H1 (cell line): ENCODE results near the gene EXOC2. TPM values are rescaled to one million over a fixed set of nuclear protein-coding genes. Genes with fewer than 3 reads are reported as not detected.

ENCODE experiments used
- CTCF ChIA-PET: fragments of 300-600 bp; sonication (Branson Sonifier 250); formaldehyde crosslinking; loops from one replicate; lab custom pipeline; 2021; ENCODE audit not compliant: partially characterized antibody; lab: Charles Lee
- POLR2A ChIA-PET: fragments of 300-600 bp; sonication (Branson Sonifier 250); formaldehyde crosslinking; loops from one replicate; lab custom pipeline; 2021; ENCODE audit warnings: inconsistent platforms; ENCODE audit not compliant: partially characterized antibody; lab: Charles Lee
- DNase-seq, 2 experiments: peaks; one replicate each; pipeline versions ENCODE4 v3.0.0 to v3.0.0-alpha.2; 2010 to 2022; ENCODE audit warnings: low spot score in 2 of 2, low read depth in 1 of 2, mixed read lengths in 1 of 2
- FAIRE-seq: peaks from 2 replicates; lab custom pipeline; 2011; peaks lifted over from hg19 to GRCh38; lab: Jason Lieb, UNC
- H2AFZ ChIP-seq: 2 replicates; pipeline ENCODE4 v1.8.1; 2012; ENCODE audit warnings: low read length, inconsistent platforms
- H2AK5ac ChIP-seq: 2 replicates; pipeline ENCODE4 v1.6.1; 2013; ENCODE audit warnings: low read depth, low read length
- H2BK120ac ChIP-seq: replicated peaks from 2 replicates; pipeline ENCODE3; 2013; ENCODE audit warnings: low read depth, low read length, inconsistent platforms
- H2BK12ac ChIP-seq: 2 replicates; pipeline ENCODE4 v1.6.1; 2013; ENCODE audit warnings: low read depth, low read length
- H2BK15ac ChIP-seq: 2 replicates; pipeline ENCODE4 v1.6.1; 2013; ENCODE audit warnings: low read length
- H2BK20ac ChIP-seq: 2 replicates; pipeline ENCODE4 v1.6.1; 2013; ENCODE audit warnings: low read length
- H2BK5ac ChIP-seq: 2 replicates; pipeline ENCODE4 v1.6.1; 2013; ENCODE audit warnings: low read depth, low read length
- H3K14ac ChIP-seq: 2 replicates; pipeline ENCODE4 v1.6.1; 2013; ENCODE audit warnings: inconsistent platforms; ENCODE audit not compliant: insufficient read length
- H3K18ac ChIP-seq: 2 replicates; pipeline ENCODE4 v1.6.1; 2013; ENCODE audit warnings: low read length; ENCODE audit errors: extremely low read depth
- H3K23ac ChIP-seq: 2 replicates; pipeline ENCODE4 v1.6.1; 2013; ENCODE audit warnings: inconsistent platforms; ENCODE audit not compliant: insufficient read length
- H3K23me2 ChIP-seq: 2 replicates; pipeline ENCODE4 v1.6.1; 2013; ENCODE audit warnings: low read depth, low read length
- H3K27ac ChIP-seq: 2 replicates; pipeline ENCODE4 v1.6.1; 2011; ENCODE audit warnings: low read depth, low read length, inconsistent platforms
- H3K27me3 ChIP-seq, 4 experiments: replicated peaks in 1 of 4; 1 replicate in 1 of 4; 2 replicates in 3 of 4; pipeline versions ENCODE4 v1.6.1 to v1.8.1; 2011 to 2013; ENCODE audit warnings: low read length in 3 of 4, mild to moderate bottlenecking in 3 of 4, inconsistent platforms in 2 of 4, mixed read lengths in 2 of 4, moderate library complexity in 1 of 4; ENCODE audit not compliant: control insufficient read depth in 3 of 4, insufficient read depth in 3 of 4; ENCODE audit errors: extremely low read depth in 1 of 4
- H3K36me3 ChIP-seq, 4 experiments: 2 replicates each; pipeline versions ENCODE4 v1.6.1 to v1.8.1; 2011 to 2013; ENCODE audit warnings: mild to moderate bottlenecking in 4 of 4, low read length in 3 of 4, moderate library complexity in 2 of 4, control low read depth in 1 of 4, inconsistent platforms in 1 of 4; ENCODE audit not compliant: insufficient read depth in 4 of 4, control insufficient read depth in 2 of 4
- H3K4ac ChIP-seq: replicated peaks from 2 replicates; pipeline ENCODE3; 2013; ENCODE audit warnings: low read length, low read depth, mixed read lengths, inconsistent platforms; ENCODE audit not compliant: insufficient read length
- H3K4me1 ChIP-seq, 4 experiments: replicated peaks in 1 of 4; 1 replicate in 1 of 4; 2 replicates in 3 of 4; pipeline versions ENCODE4 v1.6.1 to v1.8.1; 2011 to 2013; ENCODE audit warnings: low read length in 3 of 4, inconsistent platforms in 2 of 4, mixed read lengths in 1 of 4; ENCODE audit not compliant: insufficient read depth in 4 of 4, control insufficient read depth in 3 of 4
- H3K4me2 ChIP-seq, 2 experiments: 2 replicates each; pipeline versions ENCODE4 v1.6.1 to v1.8.1; 2011 to 2013; ENCODE audit warnings: low read depth in 2 of 2, low read length in 2 of 2, control low read depth in 1 of 2, inconsistent platforms in 1 of 2, mild to moderate bottlenecking in 1 of 2; ENCODE audit not compliant: insufficient read depth in 1 of 2
- H3K4me3 ChIP-seq, 4 experiments: fragments of 200-600, 300-600 bp in 1 of 4; sonication (generic), shearing (Covaris generic), sonication (Bioruptor Twin) in 1 of 4; 2 replicates each; pipeline versions ENCODE4 v1.5.1 to v1.8.1; 2011 to 2016; ENCODE audit warnings: low read length in 4 of 4, low read depth in 3 of 4, control low read depth in 2 of 4, inconsistent platforms in 2 of 4, mild to moderate bottlenecking in 2 of 4, mixed read lengths in 1 of 4, moderate library complexity in 1 of 4; ENCODE audit not compliant: insufficient read depth in 2 of 4; ENCODE audit errors: extremely low read depth in 1 of 4
- H3K56ac ChIP-seq: replicated peaks from 2 replicates; pipeline ENCODE3; 2013; ENCODE audit warnings: low read depth, mild to moderate bottlenecking, mixed read lengths, low read length, inconsistent platforms; ENCODE audit not compliant: insufficient read length
- H3K79me1 ChIP-seq: 2 replicates; pipeline ENCODE4 v1.6.1; 2013; ENCODE audit warnings: low read depth, low read length, control low read depth
- H3K79me2 ChIP-seq, 2 experiments: 2 replicates each; pipeline versions ENCODE4 v1.6.1 to v1.8.1; 2012 to 2013; ENCODE audit warnings: low read length in 2 of 2, mild to moderate bottlenecking in 2 of 2, inconsistent platforms in 1 of 2; ENCODE audit not compliant: insufficient read depth in 2 of 2, control insufficient read depth in 1 of 2
- H3K9ac ChIP-seq, 4 experiments: replicated peaks in 1 of 4; 1 replicate in 1 of 4; 2 replicates in 3 of 4; pipeline versions ENCODE4 v1.6.1 to v1.8.1; 2011 to 2013; ENCODE audit warnings: low read depth in 3 of 4, low read length in 3 of 4, control low read depth in 2 of 4, mild to moderate bottlenecking in 2 of 4, moderate library complexity in 2 of 4, inconsistent platforms in 1 of 4; ENCODE audit errors: extremely low read depth in 1 of 4
- H3K9me3 ChIP-seq, 2 experiments: 2 replicates each; pipeline versions ENCODE4 v1.6.1 to v1.8.1; 2012 to 2013; ENCODE audit warnings: mild to moderate bottlenecking in 2 of 2, moderate library complexity in 2 of 2, control low read depth in 1 of 2, inconsistent platforms in 1 of 2, low read depth in 1 of 2, low read length in 1 of 2, mixed read lengths in 1 of 2; ENCODE audit not compliant: insufficient read depth in 2 of 2
- H4K20me1 ChIP-seq, 2 experiments: replicated peaks in 1 of 2; 2 replicates each; pipeline versions ENCODE3 to v1.8.1; 2011 to 2013; ENCODE audit warnings: inconsistent platforms in 2 of 2, low read length in 2 of 2, mild to moderate bottlenecking in 1 of 2; ENCODE audit not compliant: insufficient read depth in 2 of 2, control insufficient read depth in 1 of 2
- H4K5ac ChIP-seq: 2 replicates; pipeline ENCODE4 v1.6.1; 2013; ENCODE audit warnings: low read length, low read depth, mixed read lengths, inconsistent platforms; ENCODE audit not compliant: insufficient read length
- H4K8ac ChIP-seq: 2 replicates; pipeline ENCODE4 v1.8.0; 2013; ENCODE audit warnings: mild to moderate bottlenecking, moderate library complexity, low read length, inconsistent platforms; ENCODE audit not compliant: insufficient read depth; ENCODE audit errors: extremely low read depth
- H4K91ac ChIP-seq: replicated peaks from 2 replicates; pipeline ENCODE3; 2013; ENCODE audit warnings: low read length, mixed read lengths, inconsistent platforms; ENCODE audit not compliant: insufficient read length
- BACH1 ChIP-seq: IDR thresholded peaks from 2 replicates; pipeline ENCODE4 v1.6.1; 2012; ENCODE audit warnings: low read length, improper control_type of control experiment
- SP1 ChIP-seq: IDR thresholded peaks from 2 replicates; pipeline ENCODE4 v1.6.1; 2011; ENCODE audit warnings: low read depth, low read length
- WGBS, 2 experiments: shearing (Covaris generic) in 1 of 2; methylation state at CpG; one replicate each; pipeline versions ENCODE4 v1.1.6 to v1.1.7; 2013 to 2015; ENCODE audit warnings: low lambda C conversion rate in 2 of 2, mixed read lengths in 2 of 2, inconsistent platforms in 1 of 2, low coverage in 1 of 2, missing lambda C conversion rate in 1 of 2; ENCODE audit not compliant: insufficient replicate concordance in 2 of 2, insufficient coverage in 1 of 2, insufficient read length in 1 of 2; ENCODE audit errors: extremely low coverage in 1 of 2, missing lambda C conversion rate in 1 of 2; 5-methylcytosine and 5-hydroxymethylcytosine counted together
- polyA plus RNA-seq, 7 experiments: library from polyadenylated mRNA; depleted of rRNA in 3 of 7; stranded (reverse) in 5 of 7; unstranded in 2 of 7; fragments of >200 nt in 5 of 7; fragments of 200-250 nt in 2 of 7; gene quantifications; 1 replicate in 5 of 7; 2 replicates in 1 of 7; 4 replicates in 1 of 7; pipeline versions ENCODE4 v1.2.1 to v1.2.3, GENCODE V29; 2011 to 2013; ENCODE audit warnings: missing spikeins in 2 of 7, mixed read lengths in 2 of 7
- total RNA-seq: library from RNA; stranded (reverse); fragmentation: NEBNext Ultra II Directional; extraction: Animal tissue kit (Norgen Biotek cat#: 25700); gene quantifications from 2 replicates; pipeline ENCODE4 v1.2.1, GENCODE V29; 2021

EXOC2 gene
- total and polyA plus RNA-seq, 2 of the 8 experiments (the other 6 are each of a cell fraction or from before 2014, with no cell fraction given), result 25.5 to 44.4 TPM

DNA sequence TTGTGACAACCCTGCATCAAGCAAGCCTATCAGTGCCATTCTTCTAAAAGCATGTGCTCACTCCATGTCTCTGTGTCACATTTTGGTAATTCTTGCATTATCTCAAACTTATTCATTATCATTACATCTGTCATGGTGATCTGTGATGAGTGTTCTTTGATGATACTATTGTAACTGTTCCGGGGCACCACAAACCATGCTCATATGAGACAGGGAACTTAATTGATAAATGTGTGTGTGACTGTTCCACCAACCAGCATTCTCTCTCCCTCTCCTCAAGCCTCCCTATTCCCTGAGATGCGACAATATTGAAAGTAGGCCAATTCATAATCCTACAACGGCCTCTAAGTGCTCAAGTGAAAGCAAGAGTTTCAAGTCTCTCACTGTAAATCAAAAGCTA lies 40.1 kb downstream of the EXOC2 start:
- Histone ChIP-seq H3K56ac (no peak overlapping the region), H3K27ac (no peak overlapping the region), H4K91ac (no peak overlapping the region), H3K23me2 (no peaks in the 10 kb centered on the region), H3K4ac (no peak overlapping the region), H3K4me2 (no peak overlapping the region), H3K4me3 (no peak overlapping the region), H2BK120ac (no peak overlapping the region), H2BK20ac (no peak overlapping the region), H2BK12ac (no peak overlapping the region), H3K9me3 (no peaks in the 10 kb centered on the region; a peak in 2 of 4 replicates), H3K36me3 (peaks cover 0 to 7% (median 0%) of the 10 kb centered on the region in 4 experiments; a peak in 3 of 8 replicates), H2BK15ac (no peak overlapping the region), H4K8ac (no peak overlapping the region), H4K20me1 (peaks cover 0 to 1% of the 10 kb centered on the region in 2 experiments), H4K5ac (no peak overlapping the region), H3K14ac (no peak overlapping the region), H3K9ac (no peak overlapping the region), H3K23ac (no peak overlapping the region), H3K4me1 (peaks cover 0 to 20% (median 2%) of the 10 kb centered on the region in 4 experiments; a peak in 4 of 7 replicates), H3K79me2 (peaks cover 0 to 53% of the 10 kb centered on the region in 2 experiments; a peak in 3 of 4 replicates), H2BK5ac (no peak overlapping the region), H3K27me3 (no peaks in the 10 kb centered on the region), H3K18ac (no peak overlapping the region), H2AFZ (no peak overlapping the region), H3K79me1 (0 out of 2 replicates have a peak, but pooled peaks cover 4% of the 10 kb centered on the region), H2AK5ac (no peak overlapping the region)
- FAIRE-seq, result peak; percentile 24
- 90% methylated on average over 3 of the region's 3 CpGs; no CpG with 5 or more reads in 1 of the 2 experiments for WGBS, 2 experiments
- DNase-seq, result no peak
- CTCF ChIA-PET, result interaction anchor here (1.1 to 2.2 kb wide), 3 partner anchors 16 to 60 kb away, joined by 3 to 8 read pairs (median 5); partner anchors contain the start of gene EXOC2
- POLR2A ChIA-PET, result interaction anchor here (1.0 kb wide), 1 partner anchor 30 kb away, joined by 3 read pairs; no protein-coding TSS in a partner anchor
- TF ChIP-seq SP1 (no peak), BACH1 (no peak)
